Tibial nerve (tissue), 4 donors: Measurements from ENCODE around the gene GTF3C6. TPM values are rescaled to one million over a fixed set of nuclear protein-coding genes. Genes with fewer than 3 reads are reported as not detected.
"Not testable (repeated sequence)": the region's sequence is repeated elsewhere in the genome, so short reads cannot be mapped to it uniquely, and the experiment has no call there.

Experiments used
- DNase-seq, 2 donors: peaks; one replicate each; pipeline ENCODE4 v3.0.0-alpha.2; 2019; ENCODE audit warnings: low spot score in 2 of 2
- H3K27ac ChIP-seq, 4 donors: fragments of 200-600 bp; sonication (generic) in 3 of 4; one replicate each; pipeline ENCODE4 v1.5.1; 2017 to 2019; ENCODE audit warnings: mild to moderate bottlenecking in 1 of 4
- H3K27me3 ChIP-seq, 2 donors: fragments of 200-600 bp; sonication (generic) in 1 of 2; one replicate each; pipeline versions ENCODE4 v1.5.1 to v1.6.0; 2017 to 2019
- H3K36me3 ChIP-seq, 3 donors: fragments of 200-600 bp; sonication (generic); one replicate each; pipeline ENCODE4 v1.5.1; 2018 to 2019
- H3K4me1 ChIP-seq, 4 donors: fragments of 200-600 bp; sonication (generic) in 3 of 4; one replicate each; pipeline ENCODE4 v1.5.1; 2017 to 2019
- H3K4me3 ChIP-seq, 4 donors: fragments of 200-600 bp; sonication (generic) in 3 of 4; one replicate each; pipeline ENCODE4 v1.5.1; 2017 to 2019; ENCODE audit warnings: mild to moderate bottlenecking in 1 of 4, moderate library complexity in 1 of 4
- H3K9me3 ChIP-seq, 4 donors: fragments of 200-600 bp; sonication (generic) in 3 of 4; one replicate each; pipeline ENCODE4 v1.5.1; 2017 to 2019
- EP300 ChIP-seq, 2 donors: sonication (generic); formaldehyde crosslinking; IDR thresholded peaks; one replicate each; pipeline ENCODE4 v1.6.1; 2017; ENCODE audit warnings: antibody characterized with exemption in 2 of 2, mild to moderate bottlenecking in 1 of 2
- POLR2A ChIP-seq, 2 donors: fragments of 450-650 bp; IDR thresholded peaks; one replicate each; pipeline ENCODE4 v1.6.1; 2017; ENCODE audit warnings: antibody characterized with exemption in 2 of 2, mild to moderate bottlenecking in 2 of 2, moderate library complexity in 2 of 2
- WGBS, 2 donors: methylation state at CpG; one replicate each; pipeline ENCODE4 v1.1.5; 2018; 5-methylcytosine and 5-hydroxymethylcytosine counted together
- total RNA-seq, 4 donors: library from RNA; depleted of rRNA; stranded (reverse); fragments of >200 nt; gene quantifications; one replicate each; pipeline ENCODE4 v1.1.0, GENCODE V29; 2016
- TF ChIP-seq, protein P1 (sequence below), 5 experiments: fragments of 200-600 bp in 3 of 5; fragments of 450-650 bp in 2 of 5; sonication (generic) in 3 of 5; IDR thresholded peaks; one replicate each; pipeline ENCODE4 v1.5.1; 2016 to 2019; ENCODE audit warnings: antibody characterized with exemption in 5 of 5, mild to moderate bottlenecking in 3 of 5, moderate library complexity in 2 of 5

The GTF3C6 gene
- total RNA-seq, 4 donors from 2014 or later = 13.5 to 28.8 (median 22.5) TPM

DNA sequence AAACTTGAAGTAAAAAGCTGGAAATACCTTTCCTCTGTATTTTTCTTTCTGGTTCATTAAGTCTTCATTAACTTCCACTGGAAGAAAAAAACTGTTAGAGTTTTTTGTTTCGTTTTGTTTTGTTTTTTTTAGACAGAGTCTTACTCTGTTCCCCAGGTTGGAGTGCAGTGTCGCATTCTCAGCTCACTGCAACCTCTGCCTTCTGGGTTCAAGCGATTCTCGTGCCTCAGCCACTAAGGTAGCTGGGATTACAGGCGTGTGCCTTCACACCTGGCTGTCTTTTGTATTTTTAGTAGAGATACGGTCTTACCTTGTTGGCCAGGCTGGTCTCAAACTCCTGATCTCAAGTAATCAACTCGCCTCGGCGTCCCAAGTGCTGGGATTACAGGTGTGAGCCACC is 38.2 kb downstream of the GTF3C6 start:
- peaks cover 0 to 79% (median 10%) of the 10 kb centered on the region in 3 donors for H3K36me3 ChIP-seq

DNA sequence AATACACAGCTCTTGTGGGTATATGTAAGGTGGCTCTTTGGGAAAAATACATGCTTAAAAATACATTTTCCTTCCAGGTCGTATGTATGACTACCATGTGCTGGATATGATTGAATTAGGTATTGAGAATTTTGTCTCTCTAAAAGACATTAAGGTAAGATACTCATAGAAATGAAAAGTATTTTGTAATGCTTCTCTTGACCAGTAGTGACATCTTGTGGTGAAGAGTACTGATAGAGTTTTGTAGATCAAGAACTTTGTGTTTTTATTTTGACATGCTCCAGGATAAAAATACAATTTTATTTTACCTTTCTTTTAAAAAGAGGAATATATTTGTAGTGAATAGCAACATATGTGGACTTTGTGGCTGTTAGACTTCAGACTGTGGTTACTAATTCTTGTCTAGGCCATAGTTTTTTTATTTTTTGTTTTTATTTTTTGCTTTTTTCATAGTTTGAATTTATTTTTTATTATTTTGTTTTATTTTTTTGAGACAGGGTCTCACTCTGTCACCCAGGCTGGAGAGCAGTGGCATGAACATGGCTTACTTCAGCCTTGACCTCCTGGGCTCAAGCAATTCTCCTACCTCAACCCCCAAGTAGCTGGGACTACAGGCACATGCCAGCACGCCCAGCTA is 41.2 kb downstream of the GTF3C6 start:
- no peaks in the 10 kb centered on the region for H3K4me1 ChIP-seq
- no peak overlapping the region for H3K4me3 ChIP-seq
- TF ChIP-seq POLR2A (IDR thresholded peaks at IDR 0.05) (no peak), EP300 (IDR thresholded peaks at IDR 0.05) (no peak)
- TF ChIP-seq, protein P1, sequence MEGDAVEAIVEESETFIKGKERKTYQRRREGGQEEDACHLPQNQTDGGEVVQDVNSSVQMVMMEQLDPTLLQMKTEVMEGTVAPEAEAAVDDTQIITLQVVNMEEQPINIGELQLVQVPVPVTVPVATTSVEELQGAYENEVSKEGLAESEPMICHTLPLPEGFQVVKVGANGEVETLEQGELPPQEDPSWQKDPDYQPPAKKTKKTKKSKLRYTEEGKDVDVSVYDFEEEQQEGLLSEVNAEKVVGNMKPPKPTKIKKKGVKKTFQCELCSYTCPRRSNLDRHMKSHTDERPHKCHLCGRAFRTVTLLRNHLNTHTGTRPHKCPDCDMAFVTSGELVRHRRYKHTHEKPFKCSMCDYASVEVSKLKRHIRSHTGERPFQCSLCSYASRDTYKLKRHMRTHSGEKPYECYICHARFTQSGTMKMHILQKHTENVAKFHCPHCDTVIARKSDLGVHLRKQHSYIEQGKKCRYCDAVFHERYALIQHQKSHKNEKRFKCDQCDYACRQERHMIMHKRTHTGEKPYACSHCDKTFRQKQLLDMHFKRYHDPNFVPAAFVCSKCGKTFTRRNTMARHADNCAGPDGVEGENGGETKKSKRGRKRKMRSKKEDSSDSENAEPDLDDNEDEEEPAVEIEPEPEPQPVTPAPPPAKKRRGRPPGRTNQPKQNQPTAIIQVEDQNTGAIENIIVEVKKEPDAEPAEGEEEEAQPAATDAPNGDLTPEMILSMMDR (IDR thresholded peaks at IDR 0.05) = peak; percentile 10 to 48 (median 31)
- peak overlapping the region in 1 of 4 donors; percentile 23 for H3K27ac ChIP-seq
- DNase-seq = no peak
- WGBS, 2 donors = 60 to 61% methylated on average over 2 of the region's 2 CpGs
- H3K36me3 ChIP-seq = peaks cover 0 to 86% (median 12%) of the 10 kb centered on the region in 3 donors
- no peaks in the 10 kb centered on the region for H3K27me3 ChIP-seq
- H3K9me3 ChIP-seq = no peaks in the 10 kb centered on the region

More for the DNA sequence above, 38.2 kb downstream of the GTF3C6 start:
- no peak for DNase-seq
- H3K27ac ChIP-seq = no peak overlapping the region
- TF ChIP-seq EP300 (IDR thresholded peaks at IDR 0.05) (no peak), POLR2A (IDR thresholded peaks at IDR 0.05) (no peak)
- TF ChIP-seq, protein P1 (IDR thresholded peaks at IDR 0.05) = no peak
- no peak overlapping the region for H3K4me3 ChIP-seq
- no peaks in the 10 kb centered on the region for H3K27me3 ChIP-seq
- WGBS, 2 donors = 88 to 92% methylated on average over 9 of the region's 9 CpGs
- peaks cover 0 to 11% (median 0%) of the 10 kb centered on the region in 4 donors for H3K4me1 ChIP-seq
- H3K9me3 ChIP-seq = no peaks in the 10 kb centered on the region

DNA sequence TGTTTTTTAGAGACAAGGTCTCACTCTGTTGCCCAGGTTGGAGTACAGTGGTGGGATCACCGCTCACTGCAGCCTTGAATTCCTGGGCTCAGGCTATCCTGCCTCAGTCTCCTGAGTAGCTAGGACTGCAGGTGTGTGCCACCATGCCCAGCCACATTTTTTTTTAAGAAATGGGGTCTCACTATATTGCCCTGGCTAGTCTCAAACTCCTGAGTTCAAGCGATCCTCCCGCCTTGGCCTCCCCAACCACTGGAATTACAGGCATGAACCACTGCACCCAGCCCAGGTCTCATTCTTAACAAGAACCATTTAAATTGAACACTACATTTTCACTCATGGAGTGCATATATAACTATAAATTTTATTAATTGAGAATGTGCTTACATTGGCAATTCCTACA is 43.8 kb downstream of the GTF3C6 start:
- Histone ChIP-seq H3K4me1 (no peaks in the 10 kb centered on the region), H3K4me3 (no peak overlapping the region), H3K27ac (no peak overlapping the region), H3K36me3 (peaks cover 0 to 88% (median 16%) of the 10 kb centered on the region in 3 donors), H3K9me3 (no peaks in the 10 kb centered on the region), H3K27me3 (no peaks in the 10 kb centered on the region)
- DNase-seq = no peak
- WGBS, 2 donors = 96 to 97% methylated on average over 3 of the region's 3 CpGs
- no peak for TF ChIP-seq EP300 (IDR thresholded peaks at IDR 0.05)
- TF ChIP-seq, protein P1 (IDR thresholded peaks at IDR 0.05) = no peak
- no peak for TF ChIP-seq POLR2A (IDR thresholded peaks at IDR 0.05)

DNA sequence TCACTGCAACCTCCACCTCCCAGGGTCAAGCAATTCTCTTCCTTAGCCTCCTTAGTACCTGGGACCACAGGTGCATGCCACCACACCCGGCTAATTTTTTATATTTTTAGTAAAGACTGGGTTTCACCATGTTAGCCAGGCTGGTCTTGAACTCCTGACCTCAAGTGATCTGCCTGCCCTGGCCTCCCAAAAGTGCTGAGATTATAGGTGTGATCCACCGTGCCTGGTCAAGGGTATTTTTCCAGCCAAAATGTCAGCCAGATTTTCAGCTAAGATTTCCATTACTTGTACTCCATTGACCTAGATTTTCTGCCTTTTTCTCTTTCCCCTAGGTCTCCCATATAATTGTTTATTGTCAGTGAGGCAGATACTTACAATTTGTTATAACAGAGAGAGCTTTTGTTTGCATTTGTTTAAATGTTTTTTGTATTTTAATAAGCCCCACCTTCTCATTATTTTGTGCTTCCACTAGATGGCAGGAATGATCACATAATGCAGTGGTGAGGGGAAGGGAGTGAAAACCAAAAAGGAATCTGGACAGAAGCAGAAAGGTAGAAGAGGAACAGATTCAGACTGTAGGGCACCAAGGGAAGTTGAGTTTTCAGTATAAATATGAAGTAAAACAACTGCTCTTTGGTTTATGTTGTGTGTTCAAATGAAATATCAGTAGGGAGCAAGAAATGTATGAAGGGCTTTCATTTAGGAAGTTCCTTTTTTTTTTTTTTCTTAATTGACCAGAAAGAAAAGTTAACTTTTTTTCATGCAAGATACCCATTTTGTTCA is 53.0 kb downstream of the GTF3C6 start:
- peaks cover 0 to 26% (median 4%) of the 10 kb centered on the region in 4 donors for H3K4me1 ChIP-seq
- TF ChIP-seq POLR2A (IDR thresholded peaks at IDR 0.05) = no peak
- TF ChIP-seq, protein P1 (IDR thresholded peaks at IDR 0.05) = peak; percentile 39 to 61 (median 53)
- TF ChIP-seq EP300 (IDR thresholded peaks at IDR 0.05) = no peak
- H3K4me3 ChIP-seq = no peak overlapping the region
- no peaks in the 10 kb centered on the region for H3K27me3 ChIP-seq
- H3K36me3 ChIP-seq = peaks cover 0 to 59% (median 10%) of the 10 kb centered on the region in 3 donors
- DNase-seq = peak in 1 of 2 donors; percentile 21
- H3K27ac ChIP-seq = peak overlapping the region in 1 of 4 donors; percentile 38
- 58 to 60% methylated on average over 2 of the region's 2 CpGs for WGBS, 2 donors
- no peaks in the 10 kb centered on the region for H3K9me3 ChIP-seq

DNA sequence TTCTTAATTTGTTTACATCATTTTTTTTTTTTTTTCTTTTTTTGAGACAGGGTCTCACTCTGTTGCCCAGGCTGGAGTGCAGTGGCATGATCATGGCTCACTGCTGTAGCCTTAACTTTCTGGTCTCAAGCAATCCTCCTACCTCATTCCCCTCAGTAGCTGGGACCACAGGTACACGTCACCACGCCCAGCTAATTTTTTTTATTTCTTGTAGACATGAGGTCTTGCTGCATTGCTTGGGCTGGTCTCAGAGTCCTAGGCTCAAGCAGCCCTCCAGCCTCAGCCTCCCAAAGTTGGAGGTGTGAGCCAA is 53.6 kb downstream of the GTF3C6 start:
- DNase-seq = no peak

DNA sequence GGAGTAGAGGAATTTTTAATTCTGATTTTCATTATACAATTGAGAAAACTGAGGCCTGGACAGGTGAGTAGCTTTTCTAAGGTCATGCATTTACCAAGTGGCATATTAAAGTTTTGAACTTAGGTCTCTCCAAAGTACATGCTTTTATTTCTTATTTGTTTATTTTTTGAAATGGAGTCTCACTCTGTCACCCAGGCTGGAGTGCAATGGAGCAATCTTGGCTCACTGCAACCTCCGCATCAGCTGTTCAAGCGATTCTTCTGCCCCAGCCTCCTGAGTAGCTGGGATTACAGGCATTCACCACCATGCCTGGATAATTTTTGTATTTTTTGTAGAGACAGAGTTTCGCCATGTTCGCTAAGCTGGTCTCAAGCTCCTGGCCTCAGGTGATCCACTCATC is 54.0 kb downstream of the GTF3C6 start:
- not testable (repeated sequence) for H3K27me3 ChIP-seq, H3K4me3 ChIP-seq, H3K9me3 ChIP-seq, H3K27ac ChIP-seq, DNase-seq
- WGBS, 2 donors = 95 to 96% methylated on average over 4 of the region's 4 CpGs
- H3K36me3 ChIP-seq = peaks cover 0 to 56% (median 10%) of the 10 kb centered on the region in 3 donors
- H3K4me1 ChIP-seq = peaks cover 0 to 26% (median 4%) of the 10 kb centered on the region in 4 donors

More for the DNA sequence above, 53.6 kb downstream of the GTF3C6 start:
- Histone ChIP-seq H3K9me3 (no peaks in the 10 kb centered on the region), H3K27me3 (no peaks in the 10 kb centered on the region), H3K27ac (peak overlapping the region in 1 of 4 donors; percentile 38), H3K4me1 (peaks cover 0 to 26% (median 4%) of the 10 kb centered on the region in 4 donors), H3K4me3 (no peak overlapping the region), H3K36me3 (peaks cover 0 to 57% (median 10%) of the 10 kb centered on the region in 3 donors)
- TF ChIP-seq, protein P1 (IDR thresholded peaks at IDR 0.05) = no peak
- 78 to 88% methylated on average over 2 of the region's 2 CpGs for WGBS, 2 donors
